Glomerular visceral epithelial cell (primary cell): ENCODE measurements around the gene SMAD5.

Experiments
- DNase-seq: peaks from one replicate; pipeline ENCODE4 v3.0.0-alpha.2; 2016; ENCODE audit errors: extremely low spot score

SMAD5 gene

GRCh38 chr5:136222580-136223235 is 90.1 kb downstream of the SMAD5 start:
- DNase-seq: no peak

GRCh38 chr5:136225796-136226195 is 93.2 kb downstream of the SMAD5 start:
- DNase-seq: no peak

GRCh38 chr5:136226401-136226800 is 93.8 kb downstream of the SMAD5 start:
- DNase-seq: peak; percentile 22

- DNase-seq: no peak
These were observed 95.6 kb downstream of the SMAD5 start for GRCh38 chr5:136228136-136228757.

GRCh38 chr5:136230176-136230575 is 97.5 kb downstream of the SMAD5 start:
- no peak for DNase-seq

GRCh38 chr5:136232316-136232715 is 99.7 kb downstream of the SMAD5 start:
- DNase-seq: no peak
